Activated effector memory CD4-positive, alpha-beta T cell treated with anti-CD3 and anti-CD28 coated beads, Interleukin-2, amount 50 U/mL, for 16 hours (primary cell): ENCODE results near the gene EML1.

Experiments
- DNase-seq: peaks from one replicate; pipeline ENCODE4 v3.0.0-alpha.2; 2020

Gene EML1

DNA sequence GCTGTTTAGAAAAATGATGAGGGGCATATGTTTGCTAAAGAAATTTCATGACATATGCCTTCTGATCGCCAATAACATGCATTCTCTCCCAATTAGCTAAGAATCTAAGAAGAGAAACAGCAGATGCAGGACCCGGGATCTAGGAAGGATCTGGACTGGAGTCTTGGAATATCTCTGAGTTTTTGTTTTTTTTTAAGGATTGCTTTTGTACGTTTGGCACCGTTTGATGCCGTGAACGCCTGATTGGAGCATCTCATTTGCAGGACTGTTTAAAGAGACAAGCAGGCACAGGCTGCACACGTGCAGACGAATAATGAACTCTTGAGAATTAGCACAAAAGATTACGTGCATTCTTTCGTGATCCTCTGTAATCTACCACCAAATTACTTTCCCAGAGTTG is 13.6 kb downstream of the EML1 start:
- DNase-seq, result no peak

DNA sequence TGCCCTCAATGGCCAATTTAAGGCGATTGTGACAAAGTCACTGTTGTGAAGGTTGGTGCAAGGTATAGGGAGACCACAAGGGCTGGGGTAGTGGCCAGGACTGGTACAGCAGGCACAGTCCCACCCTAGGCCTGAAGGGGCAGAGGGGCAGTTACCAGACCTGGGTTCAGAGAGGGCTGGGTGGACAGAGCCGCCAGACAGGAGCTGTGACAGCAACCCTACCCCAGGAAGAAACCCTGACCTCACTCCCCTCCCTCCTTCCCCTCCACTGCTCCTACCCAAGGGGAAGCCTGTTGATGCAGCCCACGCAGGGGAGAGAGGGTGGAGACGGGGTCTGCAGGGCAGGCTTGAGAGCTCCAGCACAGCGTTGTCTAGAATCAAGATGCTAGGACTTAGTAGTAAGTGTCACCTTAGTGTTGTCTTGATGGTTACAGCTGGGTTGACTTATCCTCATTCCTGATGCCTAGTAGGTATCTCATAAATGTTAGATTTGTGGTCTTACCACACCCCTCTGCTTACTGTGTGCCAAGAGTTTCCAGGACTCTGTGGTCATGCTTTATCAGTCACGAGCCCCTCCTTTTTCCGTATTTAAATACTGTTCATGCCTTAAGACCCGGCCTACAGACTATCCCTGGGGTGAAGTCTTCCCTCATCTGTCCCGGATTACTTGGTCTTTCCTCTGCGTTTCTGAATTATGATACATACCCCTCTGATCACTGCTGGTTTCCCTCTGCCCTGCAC is 14.4 kb downstream of the EML1 start:
- DNase-seq, result no peak

DNA sequence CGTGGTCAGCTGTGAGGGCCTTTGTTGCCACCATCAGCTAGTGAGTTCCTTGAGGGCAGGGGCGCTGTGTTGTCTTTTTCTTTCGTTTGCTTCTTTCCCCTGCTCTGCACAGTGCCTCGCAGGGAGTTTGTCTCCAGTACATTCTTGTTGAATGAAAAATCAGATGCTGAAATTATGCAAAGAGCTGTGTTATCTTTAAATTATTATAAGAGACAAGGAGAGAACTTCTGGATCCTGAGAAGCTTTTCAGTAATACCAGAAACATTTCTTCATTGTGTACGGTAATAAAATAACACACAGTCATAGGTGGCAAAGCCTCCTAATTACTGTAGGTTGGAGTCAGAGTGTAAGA is 14.9 kb downstream of the EML1 start:
- DNase-seq, result no peak

DNA sequence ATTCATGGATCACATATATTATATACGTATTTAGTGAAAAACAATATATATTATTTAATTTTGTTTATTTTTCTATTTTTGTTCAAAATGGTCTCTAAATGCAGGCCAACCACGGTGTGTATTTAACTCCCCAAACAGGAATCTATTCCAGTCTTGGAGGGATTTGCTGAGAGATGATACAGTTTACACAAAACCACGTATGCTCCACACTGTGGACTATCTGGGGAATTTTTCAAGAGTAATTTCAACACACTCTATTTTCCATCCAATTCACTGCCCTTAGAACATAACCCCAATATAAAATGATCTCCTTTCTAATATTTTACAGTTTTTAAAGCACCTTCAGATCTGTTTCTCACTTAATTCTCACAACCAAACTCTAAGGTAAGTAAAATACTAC is 15.3 kb downstream of the EML1 start:
- DNase-seq, result no peak

DNA sequence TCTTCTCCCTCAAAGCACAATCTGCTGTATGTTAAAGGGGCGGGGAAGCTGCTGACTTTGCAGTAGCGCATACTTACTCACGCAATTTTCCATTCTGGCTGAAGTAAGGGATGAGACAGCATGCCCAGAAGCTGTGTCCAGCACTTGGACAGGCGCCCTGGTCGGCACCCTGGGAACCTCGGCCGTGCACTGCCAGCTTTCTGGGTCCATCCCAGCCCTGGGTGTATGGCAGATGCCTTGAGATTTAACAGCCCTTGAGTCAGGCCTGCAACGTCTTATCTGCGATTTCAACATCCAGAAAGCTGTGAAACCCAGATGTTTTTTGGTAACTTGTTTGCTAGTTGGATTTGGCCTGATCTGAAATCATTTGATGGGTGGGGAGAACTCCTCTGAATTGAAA is 16.1 kb downstream of the EML1 start:
- no peak for DNase-seq

DNA sequence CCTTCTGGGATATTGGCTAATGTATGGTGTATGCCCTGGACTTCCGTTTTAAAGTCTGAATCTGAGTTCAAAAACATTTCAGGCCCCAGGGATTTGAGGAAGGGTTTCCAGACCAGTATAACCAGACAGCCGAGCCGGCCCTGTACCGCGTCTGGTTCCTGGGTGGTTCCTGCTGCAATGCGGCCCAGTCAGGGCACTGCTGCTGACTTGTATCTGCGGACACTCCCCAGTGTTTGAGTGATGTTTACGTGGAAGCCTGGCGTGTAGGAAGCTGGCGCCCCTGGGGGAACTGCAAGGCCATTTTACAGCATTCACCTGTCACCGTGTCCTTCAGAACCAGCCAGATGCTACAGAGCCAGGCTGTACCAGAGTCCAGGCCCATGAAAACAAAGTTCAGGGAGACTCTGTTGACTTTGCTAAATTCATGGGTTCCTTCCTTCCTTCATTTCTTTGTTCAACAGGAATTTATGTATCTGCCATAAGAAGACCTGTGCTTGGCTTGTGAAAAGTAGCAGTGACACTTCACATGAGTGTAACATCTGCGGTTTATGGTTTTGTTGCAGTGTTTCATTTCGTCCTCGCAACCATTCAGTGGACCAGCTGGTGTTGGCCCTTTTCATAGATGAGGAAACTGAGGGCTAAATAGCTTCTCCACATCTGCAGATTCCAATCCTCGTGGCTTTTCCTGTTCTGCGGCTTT is 16.8 kb downstream of the EML1 start:
- no peak for DNase-seq

DNA sequence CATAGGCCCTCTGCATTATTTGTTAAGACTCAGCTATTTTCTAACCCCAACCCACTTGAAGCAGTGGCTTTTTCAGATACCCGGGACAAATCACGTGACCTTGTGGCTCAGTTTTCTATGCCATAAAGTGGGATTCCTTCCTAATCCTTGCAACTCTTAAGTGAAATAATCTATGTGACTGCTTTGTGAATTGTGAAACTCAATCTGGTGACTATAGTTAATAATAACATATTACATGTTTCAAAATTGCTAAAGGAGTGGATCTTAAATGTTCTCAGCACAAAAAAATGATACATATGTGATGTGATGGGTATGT is 17.3 kb downstream of the EML1 start:
- no peak for DNase-seq

DNA sequence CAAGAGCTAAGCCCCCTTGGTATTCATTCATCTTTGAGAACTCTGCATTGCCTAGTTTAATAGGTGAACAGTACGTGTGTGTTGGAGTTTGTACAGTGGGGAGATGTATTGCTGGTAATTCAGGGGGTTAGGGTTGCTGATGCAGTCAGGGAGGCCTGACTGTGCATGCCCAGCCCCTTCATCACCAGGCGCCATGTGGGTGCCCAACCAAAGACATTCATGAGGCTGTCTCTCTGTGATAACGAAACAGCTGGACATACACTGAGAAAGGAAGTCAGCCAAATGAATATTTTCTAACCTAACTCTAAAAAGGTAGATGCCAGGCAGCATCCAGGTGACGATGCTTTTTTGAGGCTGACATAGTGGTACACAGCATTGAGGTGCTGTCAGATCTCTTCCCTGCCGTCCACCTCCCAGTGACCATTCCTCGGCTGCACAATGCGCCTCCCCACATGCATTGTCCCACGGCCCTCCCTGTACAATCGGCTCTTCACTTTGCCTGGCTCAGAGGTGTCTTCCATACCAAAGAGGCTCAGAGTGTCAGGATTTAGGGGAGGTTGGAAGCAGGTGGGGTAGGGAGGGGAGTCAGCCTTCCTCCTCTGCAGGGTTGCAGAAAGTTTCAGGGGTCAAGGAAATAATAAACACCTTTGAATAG is 19.0 kb downstream of the EML1 start:
- no peak for DNase-seq

DNA sequence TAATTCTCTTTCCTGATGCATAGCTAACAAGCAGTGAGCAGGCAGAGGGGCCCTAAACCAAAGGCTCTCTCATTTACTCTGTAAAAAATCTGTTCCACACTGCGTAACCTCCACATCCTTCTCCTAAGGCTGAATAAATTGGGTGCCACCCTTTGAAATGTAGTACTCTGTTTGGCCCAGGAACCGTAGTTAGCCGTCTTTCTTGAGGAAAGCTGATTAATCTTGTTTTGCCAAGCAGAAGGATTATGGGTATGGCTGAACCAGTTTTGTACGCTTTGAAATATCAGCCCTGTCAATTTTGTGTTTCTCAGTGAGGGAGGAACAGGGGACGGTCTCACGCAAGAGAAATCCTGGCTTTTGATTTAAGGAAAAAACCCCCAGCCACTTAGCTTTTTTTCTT is 19.7 kb downstream of the EML1 start:
- DNase-seq, result no peak

DNA sequence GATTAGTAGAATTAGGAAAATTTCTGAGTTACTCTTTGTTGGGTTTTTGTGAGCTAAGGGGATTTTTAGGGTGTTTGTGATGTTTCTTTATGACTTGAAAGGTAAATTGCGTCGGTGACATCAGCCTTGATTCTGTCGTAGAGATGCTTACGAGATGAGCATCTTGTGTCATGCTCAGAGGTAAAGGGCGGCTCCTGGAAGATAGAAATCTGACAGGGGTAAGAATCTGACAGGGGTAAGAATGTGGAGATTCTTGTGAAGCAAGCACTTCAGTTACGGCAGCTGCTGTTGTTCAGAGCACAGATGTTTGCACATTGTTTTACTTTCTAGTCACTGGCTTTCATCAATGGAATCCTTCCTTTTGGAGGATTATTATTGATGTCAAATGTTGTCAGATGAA is 22.5 kb downstream of the EML1 start:
- DNase-seq, result no peak

DNA sequence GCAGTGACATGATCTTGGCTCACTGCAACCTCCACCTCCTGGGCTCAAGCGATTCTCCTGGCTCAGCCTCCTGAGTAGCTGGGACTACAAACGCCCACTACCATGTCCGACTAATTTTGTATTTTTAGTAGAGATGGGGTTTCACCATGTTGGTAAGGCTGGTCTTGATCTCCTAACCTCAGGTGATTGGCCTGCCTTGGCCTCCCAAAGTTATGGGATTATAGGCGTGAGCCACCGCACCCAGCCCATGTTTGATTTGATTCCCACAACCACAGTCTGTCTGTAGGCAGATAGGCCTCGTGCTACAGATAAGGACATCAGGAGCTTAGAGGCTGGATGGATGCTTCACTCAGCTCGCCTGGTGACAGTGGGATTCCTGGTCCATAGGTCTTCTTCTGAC is 23.0 kb downstream of the EML1 start:
- DNase-seq, result no peak

DNA sequence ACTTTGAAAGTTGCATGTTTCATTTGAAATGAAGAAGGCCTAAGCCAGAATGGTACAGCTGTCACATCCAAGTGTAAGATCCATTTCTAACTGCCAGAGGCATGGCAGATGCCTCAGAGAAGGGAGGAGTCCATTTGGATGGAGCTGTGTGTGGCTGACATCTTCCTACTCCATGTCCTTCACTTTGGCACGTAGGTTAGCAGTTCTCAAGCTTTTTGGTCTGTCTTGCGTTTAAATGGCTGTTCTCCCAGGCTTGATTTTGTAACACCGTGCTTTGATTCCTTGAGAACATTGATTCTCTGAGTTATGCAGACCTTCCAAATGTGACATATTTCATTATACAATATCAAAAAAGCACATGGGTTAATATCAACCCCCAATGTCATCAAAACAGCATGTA is 23.4 kb downstream of the EML1 start:
- no peak for DNase-seq

DNA sequence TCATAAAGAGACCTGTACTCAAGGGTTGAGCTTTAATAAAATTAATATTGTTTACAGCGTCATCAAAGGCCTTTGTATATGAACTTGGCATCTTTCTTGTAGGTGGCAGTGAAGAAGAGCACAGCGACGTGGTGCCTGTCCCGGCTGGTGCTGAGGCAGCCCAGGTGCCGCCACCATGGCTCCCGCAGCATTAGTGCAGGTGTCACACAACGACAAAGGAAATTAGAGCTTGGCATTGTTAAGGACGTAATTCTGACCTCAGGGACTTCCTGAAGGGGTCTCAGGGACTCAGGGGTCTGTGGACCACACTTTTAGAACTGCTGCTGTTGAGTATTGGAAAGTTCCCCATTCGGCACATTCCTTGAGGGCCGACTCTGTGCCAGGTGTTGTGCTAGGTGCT is 24.1 kb downstream of the EML1 start:
- DNase-seq, result no peak

DNA sequence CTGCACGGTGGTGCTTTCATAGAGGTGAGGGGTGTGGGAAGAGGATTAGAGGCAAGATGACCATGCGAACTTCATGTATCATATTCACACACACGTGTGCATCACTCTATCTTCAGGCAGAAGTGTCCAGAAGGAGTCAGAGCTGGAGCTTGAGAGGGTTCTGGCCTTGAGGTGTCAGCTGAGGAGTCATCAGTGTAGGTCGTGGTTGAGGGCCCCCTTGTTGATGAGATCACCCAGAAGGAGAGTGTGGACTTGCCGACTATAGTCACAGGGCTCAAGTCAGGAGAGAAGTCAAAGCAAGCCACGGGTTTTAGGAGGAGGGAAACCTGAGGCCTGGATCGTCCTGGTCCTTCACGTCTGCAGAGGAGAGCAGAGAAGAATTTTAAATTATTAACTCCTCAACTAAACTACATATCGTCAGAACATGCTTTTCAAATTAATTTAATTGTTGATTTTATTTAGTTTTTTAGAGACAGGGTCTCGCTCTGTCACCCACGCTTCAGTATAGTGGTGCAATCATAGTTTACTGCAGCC is 25.4 kb downstream of the EML1 start:
- DNase-seq, result no peak

DNA sequence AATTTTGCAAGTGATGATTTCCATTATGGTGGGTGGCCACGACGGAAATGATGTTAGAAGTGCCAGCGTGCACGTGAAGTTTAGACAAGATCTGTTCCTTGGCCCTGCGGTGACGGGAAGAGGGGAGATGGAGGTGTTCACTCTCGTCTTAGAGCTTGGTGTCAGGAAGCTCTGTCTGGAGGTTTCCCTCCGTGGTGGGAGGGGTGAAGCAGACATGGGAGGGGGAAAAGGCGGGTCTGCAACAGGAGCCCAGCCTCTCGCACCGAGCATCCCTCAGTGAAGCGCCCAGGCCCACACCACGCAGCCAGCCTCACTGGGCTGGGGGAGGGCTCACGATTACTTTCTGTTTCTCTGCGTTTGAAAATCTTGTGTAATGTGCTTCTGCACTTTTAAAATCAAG is 26.3 kb downstream of the EML1 start:
- no peak for DNase-seq

DNA sequence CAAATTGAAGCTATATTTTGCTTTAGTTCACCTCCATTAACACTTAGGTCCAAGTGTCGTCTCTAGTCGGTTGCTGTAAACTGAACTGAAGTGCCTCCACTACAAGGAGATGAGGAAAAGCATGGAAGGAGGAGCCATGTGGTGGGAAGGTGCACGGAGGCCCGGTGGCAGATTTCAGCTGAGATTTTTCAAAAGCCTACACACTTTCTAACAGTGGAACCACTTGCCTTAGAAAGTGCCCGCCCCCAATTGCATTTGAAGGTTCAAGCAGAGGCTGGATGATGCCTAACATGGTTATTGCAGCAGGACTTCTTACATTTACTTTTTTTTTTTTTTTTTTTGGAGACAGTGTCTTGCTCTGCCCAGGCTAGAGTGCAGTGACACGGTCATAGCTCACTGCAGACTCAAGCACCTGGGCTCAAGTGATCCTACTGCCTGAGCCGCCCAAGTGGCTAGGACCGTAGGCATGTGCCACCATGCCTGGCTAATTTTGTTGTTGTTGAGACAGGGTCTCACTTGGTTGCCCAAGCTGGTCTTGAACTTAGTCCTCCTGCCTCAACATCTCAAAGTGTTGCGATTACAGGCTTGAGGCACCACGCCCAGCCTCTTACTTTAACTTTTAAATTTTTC is 27.6 kb downstream of the EML1 start:
- DNase-seq, result no peak

DNA sequence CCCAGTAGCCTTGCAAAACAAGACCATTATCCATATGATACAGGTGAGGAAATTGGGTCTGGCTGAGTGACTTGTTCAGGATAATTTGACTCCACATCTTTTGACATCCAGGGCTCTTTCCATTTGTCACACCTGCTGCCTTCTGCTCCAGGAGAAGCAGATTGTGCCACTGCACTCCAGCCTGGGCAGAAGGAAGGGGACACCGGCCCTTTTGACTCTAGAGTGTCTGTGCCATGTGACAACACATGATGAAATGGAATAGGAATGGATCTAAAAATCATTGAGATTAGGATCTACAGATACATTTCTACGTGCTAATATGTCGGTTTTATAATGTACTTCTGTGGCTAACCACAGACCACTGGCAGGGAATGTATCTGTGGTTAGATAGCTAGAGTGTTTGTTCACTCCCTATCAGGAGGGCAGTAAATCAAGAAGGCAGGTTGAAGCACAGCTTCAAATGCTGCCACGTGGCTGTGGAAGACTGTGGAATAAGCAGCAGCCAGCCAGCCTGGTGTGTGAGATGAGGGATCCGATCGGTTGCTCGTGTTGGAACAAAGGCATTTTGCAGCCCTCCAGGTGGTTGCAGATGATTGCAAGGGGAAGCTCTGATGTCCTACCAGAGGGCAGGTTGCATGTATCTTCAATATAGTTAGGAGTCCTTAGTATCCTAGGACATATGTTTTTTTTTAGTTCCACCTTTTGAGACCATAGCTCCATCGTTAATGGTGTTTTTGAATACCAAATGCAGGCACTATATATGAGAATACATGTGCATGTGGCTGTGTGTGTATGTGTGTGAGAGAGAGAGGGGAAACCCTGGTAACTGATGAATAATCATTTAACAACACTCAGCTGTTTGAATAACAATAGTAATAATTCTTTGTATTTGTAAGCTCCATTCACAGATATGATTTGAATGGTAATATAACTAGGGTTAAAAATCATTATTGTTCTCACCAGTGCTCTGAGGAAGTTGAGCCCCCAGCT is 28.6 kb downstream of the EML1 start:
- DNase-seq, result no peak

DNA sequence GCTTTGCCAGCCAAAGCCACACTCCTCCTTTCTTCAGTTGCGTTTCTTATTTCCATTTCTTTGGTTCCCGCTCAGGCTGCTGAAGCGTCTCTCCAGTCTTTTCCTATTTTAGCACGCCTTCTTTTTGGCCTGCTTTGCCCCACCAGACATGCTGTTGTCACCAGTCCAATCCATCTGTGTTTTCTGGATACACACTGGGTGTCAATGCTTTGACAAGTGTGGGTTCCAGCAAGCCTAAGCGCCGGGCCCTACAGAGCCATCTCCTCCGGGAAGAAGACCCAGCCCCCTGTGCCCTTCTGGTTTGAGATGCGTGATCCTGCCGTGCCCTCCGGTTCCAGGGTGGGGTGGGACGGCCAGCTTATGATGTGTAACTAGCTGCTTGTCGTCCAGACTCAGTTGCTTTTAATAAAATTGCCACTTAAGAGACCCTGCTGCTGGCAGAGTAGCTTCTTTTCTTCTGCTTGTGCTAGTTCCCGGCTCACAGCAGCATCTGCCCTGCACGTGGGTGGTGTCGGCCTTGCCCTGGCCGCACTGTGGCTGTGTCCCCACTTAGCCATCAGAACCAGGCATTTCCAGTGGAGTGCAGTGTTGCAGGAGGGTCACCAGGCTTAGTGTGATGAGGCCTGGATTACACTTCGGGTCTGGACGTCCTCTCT is 29.7 kb downstream of the EML1 start:
- DNase-seq, result no peak

DNA sequence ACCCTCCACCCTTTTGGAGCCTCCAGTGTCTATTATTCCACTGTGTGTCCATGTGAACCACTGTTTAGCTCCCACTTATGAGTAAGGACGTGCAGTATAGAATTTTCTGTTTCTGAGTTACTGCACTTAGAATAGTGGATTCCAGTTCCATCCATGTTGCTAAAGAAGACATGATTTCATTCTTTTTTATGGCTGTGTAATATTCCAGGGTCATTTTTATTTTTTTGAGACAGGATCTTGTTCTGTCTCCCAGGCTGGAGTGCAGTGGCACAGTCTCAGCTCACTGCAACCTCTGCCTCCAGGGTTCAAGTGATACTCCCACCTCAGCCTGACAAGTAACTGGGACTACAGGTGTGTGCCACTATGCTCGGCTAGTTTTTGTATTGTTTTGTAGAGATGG is 31.6 kb downstream of the EML1 start:
- DNase-seq, result no peak

DNA sequence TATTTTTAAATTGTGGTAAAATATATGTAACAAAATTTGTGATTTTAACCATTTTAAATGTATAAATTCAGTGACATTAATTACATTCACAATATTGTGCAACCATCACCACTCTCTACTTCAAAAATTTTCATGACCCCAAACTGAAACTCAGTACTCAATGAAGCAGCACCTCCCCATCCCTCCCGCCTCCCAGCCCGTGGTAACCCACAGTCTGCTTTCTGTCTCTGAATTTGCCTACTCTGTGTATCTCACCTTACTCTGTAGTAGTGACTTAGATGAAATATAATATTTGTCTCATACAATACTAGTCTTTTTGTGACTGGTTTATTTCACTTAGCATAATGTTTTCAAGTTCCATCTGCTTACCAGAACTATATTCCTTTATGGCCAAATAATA is 36.2 kb downstream of the EML1 start:
- no peak for DNase-seq

DNA sequence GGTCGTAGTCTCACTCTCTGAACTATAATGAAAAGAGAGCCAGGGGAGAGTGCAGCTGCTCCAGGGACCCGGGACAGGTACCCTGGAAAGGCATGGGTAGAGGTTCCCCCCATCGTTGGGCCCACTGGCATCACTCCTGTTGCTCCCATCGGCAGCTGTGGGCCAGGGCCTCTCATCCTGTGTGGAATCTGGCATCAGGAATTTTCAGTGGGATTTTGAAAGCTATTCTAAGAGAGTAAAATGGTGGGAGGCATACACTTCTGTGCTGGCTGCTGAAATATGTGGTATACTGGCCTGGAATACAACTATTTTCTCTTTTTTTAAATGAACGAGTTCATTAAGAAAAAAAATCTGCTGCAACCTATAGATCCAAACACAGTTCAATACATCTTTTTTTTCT is 38.1 kb downstream of the EML1 start:
- no peak for DNase-seq
